Left ventricle myocardium inferior (tissue), 1 donor: ENCODE measurements around the gene RGP1. TPM values are rescaled to one million over a fixed set of nuclear protein-coding genes. Genes with fewer than 3 reads are reported as not detected.

Experiments
- DNase-seq: peaks from one replicate; pipeline ENCODE4 v3.0.0-alpha.2; 2020
- H3K27ac ChIP-seq: fragments of 200-600 bp; replicated peaks from 2 replicates; pipeline ENCODE4 v1.8.0; 2021
- H3K27me3 ChIP-seq: fragments of 200-600 bp; 2 replicates; pipeline ENCODE4 v1.8.0; 2021; ENCODE audit warnings: low read depth
- H3K36me3 ChIP-seq: fragments of 200-600 bp; 2 replicates; pipeline ENCODE4 v1.8.0; 2021
- H3K4me1 ChIP-seq: fragments of 200-600 bp; 2 replicates; pipeline ENCODE4 v1.8.0; 2021
- H3K4me3 ChIP-seq: fragments of 200-600 bp; 2 replicates; pipeline ENCODE4 v1.8.0; 2021; ENCODE audit warnings: mild to moderate bottlenecking, moderate library complexity
- H3K9me3 ChIP-seq: fragments of 200-600 bp; replicated peaks from 2 replicates; pipeline ENCODE4 v1.8.0; 2021
- intact Hi-C: fragments of 100-400 bp; cut with micrococcal nuclease; formaldehyde crosslinking; loops from one replicate; pipeline ENCODE4 v1.11.0; 2022
- microRNA-seq: library from miRNA; unstranded; fragments of <30 nt; microRNA quantifications from one replicate; pipeline ENCODE4 v1.2.0, GENCODE V29; 2020
- total RNA-seq: library from RNA; stranded (reverse); fragmentation: NEBNext Ultra II Directional; extraction: Animal tissue kit (Norgen Biotek cat#: 25700); gene quantifications from one replicate; pipeline ENCODE4 v1.2.1, GENCODE V29; 2021
- TF ChIP-seq, protein P1 (sequence below): fragments of 200-600 bp; IDR thresholded peaks from 2 replicates; pipeline ENCODE4 v1.8.0; 2021; ENCODE audit warnings: antibody characterized with exemption, mild to moderate bottlenecking, borderline replicate concordance
- donor health status: DM: no; HTN: yes; CAD: no; lungs with severe emphysema.

Gene RGP1
- total RNA-seq, 1 donor from 2014 or later = 30.2 TPM

DNA sequence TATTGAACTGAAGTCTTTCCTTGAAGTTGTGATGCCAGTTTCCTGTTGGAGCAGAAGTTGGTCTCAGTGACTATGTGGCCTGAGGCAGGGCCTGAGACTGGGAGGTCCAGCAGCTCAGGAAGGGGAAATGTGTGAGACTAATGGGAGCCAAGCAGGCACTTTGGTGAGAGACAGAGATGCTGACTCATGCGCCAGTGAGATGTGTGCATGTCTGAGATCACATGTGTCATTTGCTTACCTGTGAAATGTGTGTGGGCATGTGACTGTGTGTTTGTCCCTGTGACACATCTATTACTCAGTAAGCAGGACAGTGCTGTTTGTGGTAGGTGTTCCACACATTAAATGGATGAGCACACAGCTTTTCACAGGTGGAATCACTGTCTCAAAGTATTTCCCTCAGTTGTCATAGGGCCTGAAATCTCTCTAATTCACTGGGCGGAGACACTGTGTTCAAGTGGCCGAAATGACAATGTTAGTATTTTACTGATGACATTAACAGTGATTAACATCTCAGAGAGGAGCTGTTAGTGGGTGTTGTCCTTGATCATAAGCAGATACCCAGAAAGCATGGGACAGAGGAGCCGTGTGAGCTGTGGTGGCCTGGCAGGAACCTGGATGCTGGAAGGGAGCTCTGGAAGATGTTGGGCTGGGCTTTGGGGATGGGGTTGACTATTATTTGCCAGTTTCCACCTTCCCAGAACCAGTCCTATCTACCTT, 49.7 kb downstream of the RGP1 start:
- intact Hi-C loops = no loop called here
- Histone ChIP-seq H3K4me1 (peaks cover 24% of the 10 kb centered on the region), H3K27me3 (no peaks in the 10 kb centered on the region), H3K27ac (no peak overlapping the region), H3K9me3 (no peaks in the 10 kb centered on the region), H3K36me3 (peaks cover 40% of the 10 kb centered on the region), H3K4me3 (no peak overlapping the region)
- DNase-seq = no peak
- TF ChIP-seq, protein P1, sequence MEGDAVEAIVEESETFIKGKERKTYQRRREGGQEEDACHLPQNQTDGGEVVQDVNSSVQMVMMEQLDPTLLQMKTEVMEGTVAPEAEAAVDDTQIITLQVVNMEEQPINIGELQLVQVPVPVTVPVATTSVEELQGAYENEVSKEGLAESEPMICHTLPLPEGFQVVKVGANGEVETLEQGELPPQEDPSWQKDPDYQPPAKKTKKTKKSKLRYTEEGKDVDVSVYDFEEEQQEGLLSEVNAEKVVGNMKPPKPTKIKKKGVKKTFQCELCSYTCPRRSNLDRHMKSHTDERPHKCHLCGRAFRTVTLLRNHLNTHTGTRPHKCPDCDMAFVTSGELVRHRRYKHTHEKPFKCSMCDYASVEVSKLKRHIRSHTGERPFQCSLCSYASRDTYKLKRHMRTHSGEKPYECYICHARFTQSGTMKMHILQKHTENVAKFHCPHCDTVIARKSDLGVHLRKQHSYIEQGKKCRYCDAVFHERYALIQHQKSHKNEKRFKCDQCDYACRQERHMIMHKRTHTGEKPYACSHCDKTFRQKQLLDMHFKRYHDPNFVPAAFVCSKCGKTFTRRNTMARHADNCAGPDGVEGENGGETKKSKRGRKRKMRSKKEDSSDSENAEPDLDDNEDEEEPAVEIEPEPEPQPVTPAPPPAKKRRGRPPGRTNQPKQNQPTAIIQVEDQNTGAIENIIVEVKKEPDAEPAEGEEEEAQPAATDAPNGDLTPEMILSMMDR = no peak

DNA sequence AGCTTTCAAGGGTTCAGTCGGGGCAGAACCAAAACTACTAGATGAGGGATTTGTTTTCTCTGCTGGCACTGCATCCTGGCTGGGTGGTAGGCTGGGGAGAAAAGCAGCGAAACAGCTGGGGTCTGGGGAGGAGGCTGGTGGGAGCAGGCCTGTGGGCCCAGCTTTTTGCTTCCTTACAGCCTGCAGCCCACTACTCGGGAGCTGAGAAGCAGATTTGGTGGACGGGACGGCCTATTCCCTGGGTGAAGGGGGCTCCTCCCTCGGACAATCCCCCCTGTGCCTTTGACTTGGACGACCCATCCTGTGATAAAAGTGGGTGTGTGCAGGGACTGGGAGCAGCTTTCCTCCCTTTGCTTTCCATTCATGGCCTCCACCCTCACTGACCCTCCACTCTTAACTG, 51.4 kb downstream of the RGP1 start:
- Histone ChIP-seq H3K4me3 (no peak overlapping the region), H3K4me1 (peaks cover 7% of the 10 kb centered on the region), H3K27me3 (no peaks in the 10 kb centered on the region), H3K27ac (no peak overlapping the region), H3K9me3 (no peaks in the 10 kb centered on the region), H3K36me3 (peaks cover 46% of the 10 kb centered on the region)
- TF ChIP-seq, protein P1 = no peak
- no peak for DNase-seq
- intact Hi-C loops = no loop called here

DNA sequence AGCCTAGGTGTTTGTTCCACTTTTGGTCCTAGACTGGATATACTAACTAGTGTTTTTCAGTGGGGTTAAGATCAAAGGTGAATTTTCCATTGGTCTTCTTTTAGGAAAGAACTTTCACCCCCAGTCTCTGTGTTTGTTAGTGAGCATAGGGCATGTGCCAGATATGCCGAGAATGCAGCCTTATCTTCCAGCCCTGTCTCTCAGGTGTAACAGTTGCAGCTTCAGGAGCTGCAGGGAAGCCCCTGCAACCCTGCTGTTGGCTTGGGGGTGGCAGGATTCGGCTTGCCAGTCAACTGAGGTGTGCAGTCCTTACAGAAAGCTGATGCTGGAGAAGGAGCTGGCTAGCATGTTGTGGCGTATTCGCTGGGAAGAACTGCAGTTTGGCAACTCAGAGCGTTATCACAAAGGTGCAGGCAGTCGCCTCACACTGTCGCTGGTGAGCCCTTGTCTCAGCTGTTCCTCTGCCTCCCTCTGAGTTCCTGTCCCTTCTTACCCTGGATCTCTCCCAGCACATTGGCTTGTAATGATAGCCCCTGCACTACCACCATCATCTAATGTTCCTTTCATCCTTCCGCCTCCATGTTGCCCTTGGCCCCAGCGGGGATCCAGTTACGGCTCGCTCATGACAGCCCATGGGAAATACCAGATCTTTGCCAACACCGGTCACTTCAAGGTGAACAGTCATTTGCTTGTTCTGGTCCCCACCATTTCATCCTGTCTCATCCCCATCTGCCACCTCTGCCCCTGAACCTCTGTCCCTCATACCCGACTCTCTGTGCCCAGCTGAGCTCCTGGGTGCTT, 52.4 kb downstream of the RGP1 start:
- H3K9me3 ChIP-seq = no peaks in the 10 kb centered on the region
- H3K27ac ChIP-seq = no peak overlapping the region
- TF ChIP-seq, protein P1 = no peak
- H3K4me3 ChIP-seq = no peak overlapping the region
- intact Hi-C loops = no loop called here
- no peaks in the 10 kb centered on the region for H3K4me1 ChIP-seq
- H3K27me3 ChIP-seq = no peaks in the 10 kb centered on the region
- DNase-seq = no peak
- H3K36me3 ChIP-seq = peaks cover 55% of the 10 kb centered on the region

DNA sequence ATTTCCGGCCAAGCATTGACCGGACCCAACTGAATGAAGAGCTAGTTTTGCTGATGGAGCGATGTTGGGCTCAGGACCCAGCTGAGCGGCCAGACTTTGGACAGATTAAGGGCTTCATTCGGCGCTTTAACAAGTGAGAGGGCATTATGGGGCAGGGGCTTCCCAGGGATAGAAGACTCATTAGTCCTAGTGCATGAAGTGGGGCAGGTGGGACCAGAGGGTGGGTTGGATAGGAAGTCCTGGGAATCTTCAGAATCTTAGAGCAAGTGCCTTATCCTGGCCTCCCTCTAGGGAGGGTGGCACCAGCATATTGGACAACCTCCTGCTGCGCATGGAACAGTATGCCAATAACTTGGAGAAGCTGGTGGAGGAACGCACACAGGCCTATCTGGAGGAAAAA, 57.0 kb downstream of the RGP1 start:
- no peak overlapping the region for H3K4me3 ChIP-seq
- no peak overlapping the region for H3K27ac ChIP-seq
- no peak for DNase-seq
- H3K9me3 ChIP-seq = no peaks in the 10 kb centered on the region
- TF ChIP-seq, protein P1 = no peak
- no peaks in the 10 kb centered on the region for H3K27me3 ChIP-seq
- peaks cover 73% of the 10 kb centered on the region for H3K36me3 ChIP-seq
- peaks cover 5% of the 10 kb centered on the region for H3K4me1 ChIP-seq
- intact Hi-C loops = no loop called here

Small RNA genes within 50 kb of the gene (microRNA-seq; reads per million reads assigned to microRNA genes)
- not detected for gene MIR6852
- not detected for gene MIR6853

Other genes starting within 250 kb of the RGP1 start
- 25.4 TPM for gene TESK1, start 144.0 kb upstream of the RGP1 start, total RNA-seq
- gene CD72, start 130.9 kb upstream of the RGP1 start, total RNA-seq = 0.63 TPM
- not detected for gene SIT1, start 98.4 kb upstream of the RGP1 start, total RNA-seq
- gene RMRP, start 91.3 kb upstream of the RGP1 start, total RNA-seq = 15,093 TPM
- gene CCDC107, start 91.0 kb upstream of the RGP1 start, total RNA-seq = 44.3 TPM
- gene ARHGEF39, start 84.1 kb upstream of the RGP1 start, total RNA-seq = 0.27 TPM
- not detected for gene CA9, start 75.4 kb upstream of the RGP1 start, total RNA-seq
- gene TPM2, start 59.4 kb upstream of the RGP1 start, total RNA-seq = 1,070 TPM
- gene TLN1, start 17.1 kb upstream of the RGP1 start, total RNA-seq = 234 TPM
- gene CREB3, start 16.6 kb upstream of the RGP1 start, total RNA-seq = 20.6 TPM
- 75.0 TPM for gene GBA2, start 59 bp upstream of the RGP1 start, total RNA-seq
- gene MSMP, start 5.0 kb downstream of the RGP1 start, total RNA-seq = not detected
- 24.2 TPM for gene NPR2, start 42.3 kb downstream of the RGP1 start, total RNA-seq
- 3.4 TPM for gene SPAG8, start 63.0 kb downstream of the RGP1 start, total RNA-seq
- 71.1 TPM for gene HINT2, start 65.8 kb downstream of the RGP1 start, total RNA-seq
- gene FAM221B, start 79.4 kb downstream of the RGP1 start, total RNA-seq = not detected
- 17.5 TPM for gene TMEM8B, start 79.9 kb downstream of the RGP1 start, total RNA-seq
- gene OR13J1, start 121.1 kb downstream of the RGP1 start, total RNA-seq = not detected
- 6.2 TPM for gene HRCT1, start 156.9 kb downstream of the RGP1 start, total RNA-seq
- gene SPAAR, start 160.2 kb downstream of the RGP1 start, total RNA-seq = 6.5 TPM
- not detected for gene OR2S2, start 208.9 kb downstream of the RGP1 start, total RNA-seq